Measurements from ENCODE around the gene CARS1.

- TF ChIP-seq CTCF (conservative IDR thresholded peaks at IDR 0.05; ENCODE audit: low read depth in 2 of 2): no peak
- no peak for TF ChIP-seq EZH2 (IDR thresholded peaks at IDR 0.05; ENCODE audit: low read depth, unreplicated experiment)
- TF ChIP-seq POLR2AphosphoS5 (IDR thresholded peaks at IDR 0.05; ENCODE audit: low read depth): no peak
- TF ChIP-seq NANOG (IDR thresholded peaks at IDR 0.05; ENCODE audit: borderline replicate concordance): no peak
- TF ChIP-seq REST (IDR thresholded peaks at IDR 0.05; ENCODE audit: unreplicated experiment): no peak
- TF ChIP-seq STAT1 (IDR thresholded peaks at IDR 0.05; ENCODE audit: unreplicated experiment): no peak
- no peak for TF ChIP-seq CREB1 (CRISPR knock-in tag; IDR thresholded peaks at IDR 0.05; ENCODE audit: low read depth)
- no peak for TF ChIP-seq EZH2phosphoT487 (IDR thresholded peaks at IDR 0.05; ENCODE audit: unreplicated experiment)
- no peak for TF ChIP-seq ZNF114 (CRISPR knock-in tag; IDR thresholded peaks at IDR 0.05)
- no peak for TF ChIP-seq ETS1 (IDR thresholded peaks at IDR 0.05)
- no peak for TF ChIP-seq ZNF331 (CRISPR knock-in tag; IDR thresholded peaks at IDR 0.05; ENCODE audit: low read depth)
- TF ChIP-seq JUNB (IDR thresholded peaks at IDR 0.05; ENCODE audit: unreplicated experiment): no peak
- no peak for TF ChIP-seq ZNF462 (CRISPR knock-in tag; IDR thresholded peaks at IDR 0.05)
These were observed 14.5 kb downstream of the CARS1 start for GRCh38 chr11:3042496-3043314.

Measured in GM23338 (cell line).